Measurements from ENCODE around the gene NKX1-2. TPM values are rescaled to one million over a fixed set of nuclear protein-coding genes. Genes with fewer than 3 reads are reported as not detected.

Gene NKX1-2
- total and polyA plus RNA-seq, 2 of the 8 experiments (the other 6 are each of a cell fraction or from before 2014, with no cell fraction given), result 12.7 to 34.9 TPM

DNA sequence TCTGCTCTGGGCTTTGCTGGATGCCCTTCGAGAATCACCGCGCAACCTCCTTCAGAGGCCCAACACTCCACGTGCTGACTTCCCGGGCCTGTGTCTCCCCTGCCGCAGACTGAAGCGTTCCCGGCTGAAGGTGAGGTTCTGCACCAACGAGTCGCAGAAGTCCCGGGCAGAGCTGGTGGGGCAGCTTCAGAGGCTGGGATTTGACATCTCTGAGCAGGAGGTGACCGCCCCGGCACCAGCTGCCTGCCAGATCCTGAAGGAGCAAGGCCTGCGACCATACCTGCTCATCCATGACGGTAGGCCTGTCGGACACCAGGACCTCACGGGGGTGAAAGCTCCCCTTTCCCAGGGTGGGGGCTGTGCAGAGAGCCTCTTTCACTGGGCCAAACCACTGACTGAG is 34.2 kb upstream of the NKX1-2 start:
- H3K36me3 ChIP-seq (ENCODE audit: control insufficient read depth in 2 of 4, insufficient read depth in 4 of 4, low read length in 3 of 4), result peaks cover 3 to 11% (median 7%) of the 10 kb centered on the region in 4 experiments; a peak in 7 of 8 replicates
- H3K79me2 ChIP-seq (ENCODE audit: control insufficient read depth in 1 of 2, insufficient read depth in 2 of 2, low read length in 2 of 2), result no peaks in the 10 kb centered on the region
- H4K8ac ChIP-seq (ENCODE audit: extremely low read depth, insufficient read depth, low read length), result no peak overlapping the region; the same call in 1 of the 2 replicates
- H3K56ac ChIP-seq (replicated peaks; ENCODE audit: insufficient read length, low read depth, low read length), result no peak overlapping the region
- H3K4me1 ChIP-seq (replicated peaks in 1 of 4; ENCODE audit: control insufficient read depth in 3 of 4, insufficient read depth in 4 of 4, low read length in 3 of 4), result peaks cover 0 to 10% (median 4%) of the 10 kb centered on the region in 4 experiments; a peak in 4 of 7 replicates
- no peak overlapping the region for H4K91ac ChIP-seq (replicated peaks; ENCODE audit: insufficient read length, low read length)
- DNase-seq (ENCODE audit: low read depth in 1 of 2, low spot score in 2 of 2), result no peak
- no peak overlapping the region for H3K27ac ChIP-seq (ENCODE audit: low read depth, low read length)
- H2BK15ac ChIP-seq (ENCODE audit: low read length), result no peak overlapping the region
- FAIRE-seq, result no peak
- H3K4me3 ChIP-seq (ENCODE audit: extremely low read depth in 1 of 4, insufficient read depth in 2 of 4, low read depth in 3 of 4, low read length in 4 of 4), result no peak overlapping the region
- no peak overlapping the region for H2BK120ac ChIP-seq (replicated peaks; ENCODE audit: low read depth, low read length)
- H3K23me2 ChIP-seq (ENCODE audit: low read depth, low read length), result no peaks in the 10 kb centered on the region
- TF ChIP-seq TBP (IDR thresholded peaks at IDR 0.05; ENCODE audit: low read depth, low read length) (no peak), NRF1 (IDR thresholded peaks at IDR 0.05; ENCODE audit: low read depth, low read length) (no peak), SP2 (IDR thresholded peaks at IDR 0.05; ENCODE audit: low read length) (no peak), TCF12 (IDR thresholded peaks at IDR 0.05; ENCODE audit: low read depth, low read length) (no peak), BRCA1 (IDR thresholded peaks at IDR 0.05; ENCODE audit: low read depth, low read length) (no peak), PHF8 (conservative IDR thresholded peaks at IDR 0.05; ENCODE audit: low read depth, low read length) (no peak), JUN (IDR thresholded peaks at IDR 0.05; ENCODE audit: low read depth, low read length) (no peak)
- H4K20me1 ChIP-seq (replicated peaks in 1 of 2; ENCODE audit: control insufficient read depth in 1 of 2, insufficient read depth in 2 of 2, low read length in 2 of 2), result peaks cover 0 to 2% of the 10 kb centered on the region in 2 experiments
- ChIA-PET POLR2A (ENCODE audit: partially characterized antibody) (interaction anchor here (0.5 to 1.7 kb wide), 4 partner anchors 10 to 21 kb away, joined by 5 to 6 read pairs (median 6); no protein-coding TSS in a partner anchor), CTCF (ENCODE audit: partially characterized antibody) (interaction anchor here (1.0 to 2.2 kb wide), 6 partner anchors 13 to 80 kb away, joined by 3 to 6 read pairs (median 4); no protein-coding TSS in a partner anchor)
- WGBS, 2 experiments (ENCODE audit: extremely low coverage in 1 of 2, insufficient coverage in 1 of 2, insufficient read length in 1 of 2, insufficient replicate concordance in 2 of 2, low coverage in 1 of 2, low lambda C conversion rate in 2 of 2, missing lambda C conversion rate in 1 of 2), result 95% methylated on average over 14 of the region's 17 CpGs; no CpG with 5 or more reads in 1 of the 2 experiments
- no peak overlapping the region for H2AK5ac ChIP-seq (ENCODE audit: low read depth, low read length)
- no peak overlapping the region for H3K18ac ChIP-seq (ENCODE audit: extremely low read depth, low read length)
- no peak overlapping the region for H2AFZ ChIP-seq (ENCODE audit: low read length)
- H3K9me3 ChIP-seq (ENCODE audit: insufficient read depth in 2 of 2, low read depth in 1 of 2, low read length in 1 of 2), result peaks cover 6 to 8% of the 10 kb centered on the region in 2 experiments; a peak in 3 of 4 replicates
- H3K79me1 ChIP-seq (ENCODE audit: low read depth, low read length), result peaks cover 9% of the 10 kb centered on the region
- H2BK5ac ChIP-seq (ENCODE audit: low read depth, low read length), result 0 out of 2 replicates have a peak overlapping the region, but pooled peaks have one; percentile 7
- H3K4me2 ChIP-seq (ENCODE audit: insufficient read depth in 1 of 2, low read depth in 2 of 2, low read length in 2 of 2), result no peak overlapping the region
- H3K14ac ChIP-seq (ENCODE audit: insufficient read length), result no peak overlapping the region
- H4K5ac ChIP-seq (ENCODE audit: insufficient read length, low read depth, low read length), result no peak overlapping the region
- no peaks in the 10 kb centered on the region for H3K27me3 ChIP-seq (replicated peaks in 1 of 4; ENCODE audit: control insufficient read depth in 3 of 4, extremely low read depth in 1 of 4, insufficient read depth in 3 of 4, low read length in 3 of 4)
- no peak overlapping the region for H3K9ac ChIP-seq (replicated peaks in 1 of 4; ENCODE audit: extremely low read depth in 1 of 4, low read depth in 3 of 4, low read length in 3 of 4)
- H2BK12ac ChIP-seq (ENCODE audit: low read depth, low read length), result no peak overlapping the region
- no peak overlapping the region for H3K23ac ChIP-seq (ENCODE audit: insufficient read length)
- H2BK20ac ChIP-seq (ENCODE audit: low read length), result no peak overlapping the region
- no peak overlapping the region for H3K4ac ChIP-seq (replicated peaks; ENCODE audit: insufficient read length, low read depth, low read length)

All from H1 (cell line).